ENCODE measurements around the gene TRPC4.
A peak's percentile ranks its signal among the peaks of the same experiment; 100 is the strongest.

Gene TRPC4

DNA sequence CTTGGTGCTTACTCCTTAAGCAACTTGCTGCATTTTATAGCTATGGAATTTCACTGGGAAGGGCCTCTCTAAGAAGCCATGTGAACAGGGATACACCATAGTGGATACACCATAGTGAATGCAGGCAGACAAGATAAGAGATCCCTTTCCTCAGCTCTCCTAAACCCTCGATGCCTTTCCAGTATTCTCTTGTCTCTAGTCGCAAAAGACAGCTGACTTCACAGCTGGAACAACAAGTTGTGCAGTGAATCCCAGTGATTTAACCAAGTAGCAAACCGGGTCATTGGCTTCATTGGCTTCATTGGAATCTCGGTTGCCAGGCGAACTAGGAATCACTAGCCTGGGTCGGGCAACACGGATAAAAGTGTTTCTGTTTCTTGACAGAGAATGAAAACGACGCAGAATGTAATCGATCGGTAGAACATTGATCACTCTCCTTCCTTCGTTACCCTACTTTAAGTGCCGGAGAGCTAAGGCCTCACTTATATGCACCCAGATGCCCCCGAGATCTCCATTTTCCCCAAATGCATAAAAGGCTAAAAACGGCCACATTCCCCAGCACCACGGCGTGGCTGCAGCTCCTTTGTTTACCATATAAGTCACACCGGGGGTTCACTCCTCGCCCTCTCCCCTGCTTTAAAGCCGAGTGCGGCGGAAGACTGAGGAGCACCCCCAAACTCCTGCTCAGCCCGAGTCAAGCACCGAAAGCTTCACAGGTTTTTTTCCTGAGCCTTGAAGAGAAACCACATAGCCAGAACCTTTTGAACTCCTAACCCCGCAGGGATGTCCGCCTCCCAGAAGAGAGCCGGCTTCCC, 674 bp downstream of the TRPC4 start:
- ChIA-PET POLR2A (no interaction called here), CTCF (interaction anchor here (1.3 to 1.7 kb wide), 2 partner anchors 9 to 16 kb away, joined by 3 read pairs; no protein-coding TSS in a partner anchor)
- no peak for TF ChIP-seq CTCF (IDR thresholded peaks at IDR 0.05; ENCODE audit: control extremely low read depth, extremely low read depth, low read depth, missing control alignments)
- DNase-seq (ENCODE audit: extremely low spot score), result peak; percentile 3

DNA sequence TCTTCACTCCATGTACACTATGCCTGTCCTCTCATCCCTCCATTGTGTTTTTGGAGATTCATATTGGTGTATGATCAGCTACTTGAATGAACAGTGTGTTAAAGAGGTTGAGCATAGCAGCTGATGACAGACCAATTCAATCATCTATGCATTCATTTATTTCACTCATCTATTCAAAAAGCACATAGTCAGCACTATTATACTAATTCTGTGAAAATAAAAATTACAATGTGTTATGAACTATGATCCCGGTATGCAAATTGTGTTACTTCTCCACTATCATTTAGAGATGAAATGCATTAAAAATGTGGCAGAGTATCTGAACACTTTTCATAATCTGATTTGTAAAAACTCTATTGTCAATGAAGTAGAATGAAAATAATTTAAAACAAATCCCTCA, 5.9 kb downstream of the TRPC4 start:
- TF ChIP-seq CTCF (IDR thresholded peaks at IDR 0.05; ENCODE audit: control extremely low read depth, extremely low read depth, low read depth, missing control alignments), result no peak
- CTCF ChIA-PET, result no interaction called here
- POLR2A ChIA-PET, result no interaction called here
- no peak for DNase-seq (ENCODE audit: extremely low spot score)

- TF ChIP-seq CTCF (IDR thresholded peaks at IDR 0.05; ENCODE audit: control extremely low read depth, extremely low read depth, low read depth, missing control alignments), result no peak
- no peak for DNase-seq (ENCODE audit: extremely low spot score)
- ChIA-PET CTCF (no interaction called here), POLR2A (no interaction called here)
Measured at GRCh38 chr13:37835392-37835791, 34.2 kb downstream of the TRPC4 start.

GRCh38 chr13:37833411-37833810, 36.2 kb downstream of the TRPC4 start:
- DNase-seq (ENCODE audit: extremely low spot score), result no peak
- ChIA-PET POLR2A (no interaction called here), CTCF (interaction anchor here (1.3 kb wide), 1 partner anchor 11 kb away, joined by 7 read pairs; no protein-coding TSS in a partner anchor)
- no peak for TF ChIP-seq CTCF (IDR thresholded peaks at IDR 0.05; ENCODE audit: control extremely low read depth, extremely low read depth, low read depth, missing control alignments)

GRCh38 chr13:37816276-37816675, 53.3 kb downstream of the TRPC4 start:
- DNase-seq (ENCODE audit: extremely low spot score), result no peak
- TF ChIP-seq CTCF (IDR thresholded peaks at IDR 0.05; ENCODE audit: control extremely low read depth, extremely low read depth, low read depth, missing control alignments), result no peak
- ChIA-PET CTCF (no interaction called here), POLR2A (no interaction called here)

- DNase-seq (ENCODE audit: extremely low spot score), result no peak
- POLR2A ChIA-PET, result no interaction called here
- CTCF ChIA-PET, result no interaction called here
- no peak for TF ChIP-seq CTCF (IDR thresholded peaks at IDR 0.05; ENCODE audit: control extremely low read depth, extremely low read depth, low read depth, missing control alignments)
Measured at GRCh38 chr13:37811441-37811840, 58.1 kb downstream of the TRPC4 start.
